GM23338 (cell line): ENCODE results near the gene LCN10. TPM values are rescaled to one million over a fixed set of nuclear protein-coding genes. Genes with fewer than 3 reads are reported as not detected.

Experiments used
- CTCF ChIP-seq, 2 experiments: fragments of 200-600 bp in 1 of 2; sonication (generic) in 1 of 2; conservative IDR thresholded peaks; 2 replicates each; pipeline versions ENCODE4 v1.5.1 to v1.6.1; 2016 to 2017; ENCODE audit warnings: antibody characterized with exemption in 2 of 2, low read depth in 2 of 2, mild to moderate bottlenecking in 2 of 2, moderate library complexity in 1 of 2
- ETS1 ChIP-seq: IDR thresholded peaks from 2 replicates; pipeline ENCODE4 v1.6.1; 2016; ENCODE audit warnings: antibody characterized with exemption
- POLR2AphosphoS5 ChIP-seq: IDR thresholded peaks from 2 replicates; pipeline ENCODE4 v1.6.1; 2016; ENCODE audit warnings: antibody characterized with exemption, low read depth
- STAT1 ChIP-seq: IDR thresholded peaks from one replicate; pipeline ENCODE4 v1.6.1; 2016; ENCODE audit warnings: antibody characterized with exemption; ENCODE audit not compliant: unreplicated experiment
- ZNF331 ChIP-seq: fragments of 250-450 bp; sonication (Bioruptor Pico); IDR thresholded peaks from 2 replicates; pipeline ENCODE4 v1.5.0; 2020; ENCODE audit warnings: low read depth, mild to moderate bottlenecking, moderate library complexity
- ZNF462 ChIP-seq: fragments of 250-450 bp; sonication (Bioruptor Pico); IDR thresholded peaks from 2 replicates; pipeline ENCODE4 v1.5.0; 2020; ENCODE audit warnings: mild to moderate bottlenecking, moderate library complexity
- polyA plus RNA-seq: library from polyadenylated mRNA; unstranded; fragments of >200 nt; fragmentation: Nextera tagmentation; extraction: Ambion mirVana; gene quantifications from 2 replicates; pipeline ENCODE4 v1.2.1, GENCODE V29; 2016
- total RNA-seq: library from RNA; depleted of rRNA; stranded (reverse); fragments of >200 nt; shearing (Covaris generic); gene quantifications from 2 replicates; pipeline ENCODE4 v1.2.3, GENCODE V29; 2014

The LCN10 gene
- total and polyA plus RNA-seq, 2 experiments from 2014 or later, result 0.45 to 0.74 TPM

- TF ChIP-seq ZNF462 (CRISPR knock-in tag) (no peak), ZNF331 (no peak), STAT1 (no peak), CTCF (conservative IDR thresholded peaks at IDR 0.05; ENCODE audit: low read depth in 2 of 2) (no peak), POLR2AphosphoS5 (no peak), ETS1 (no peak)
Observed at GRCh38 chr9:136714893-136715274, 27.9 kb downstream of the LCN10 start (continued).
